Muscle of arm (tissue), 12 donors: ENCODE measurements around the gene LRRC2. TPM values are rescaled to one million over a fixed set of nuclear protein-coding genes. Genes with fewer than 3 reads are reported as not detected.
"Not testable (repeated sequence)": the region's sequence is repeated elsewhere in the genome, so short reads cannot be mapped to it uniquely, and the experiment has no call there.

Source experiments
- DNase-seq: peaks from one replicate; pipeline ENCODE4 v3.0.0-alpha.2; 2013
- polyA plus RNA-seq, 12 donors: library from polyadenylated mRNA; unstranded; fragments of 120-200 nt; gene quantifications; one replicate each; pipeline ENCODE4 v1.2.1, GENCODE V29; 2013; ENCODE audit not compliant: insufficient read length in 12 of 12

Gene LRRC2
- polyA plus RNA-seq, 12 donors, result 2.2 to 6.6 (median 4.2) TPM; not detected in 1

DNA sequence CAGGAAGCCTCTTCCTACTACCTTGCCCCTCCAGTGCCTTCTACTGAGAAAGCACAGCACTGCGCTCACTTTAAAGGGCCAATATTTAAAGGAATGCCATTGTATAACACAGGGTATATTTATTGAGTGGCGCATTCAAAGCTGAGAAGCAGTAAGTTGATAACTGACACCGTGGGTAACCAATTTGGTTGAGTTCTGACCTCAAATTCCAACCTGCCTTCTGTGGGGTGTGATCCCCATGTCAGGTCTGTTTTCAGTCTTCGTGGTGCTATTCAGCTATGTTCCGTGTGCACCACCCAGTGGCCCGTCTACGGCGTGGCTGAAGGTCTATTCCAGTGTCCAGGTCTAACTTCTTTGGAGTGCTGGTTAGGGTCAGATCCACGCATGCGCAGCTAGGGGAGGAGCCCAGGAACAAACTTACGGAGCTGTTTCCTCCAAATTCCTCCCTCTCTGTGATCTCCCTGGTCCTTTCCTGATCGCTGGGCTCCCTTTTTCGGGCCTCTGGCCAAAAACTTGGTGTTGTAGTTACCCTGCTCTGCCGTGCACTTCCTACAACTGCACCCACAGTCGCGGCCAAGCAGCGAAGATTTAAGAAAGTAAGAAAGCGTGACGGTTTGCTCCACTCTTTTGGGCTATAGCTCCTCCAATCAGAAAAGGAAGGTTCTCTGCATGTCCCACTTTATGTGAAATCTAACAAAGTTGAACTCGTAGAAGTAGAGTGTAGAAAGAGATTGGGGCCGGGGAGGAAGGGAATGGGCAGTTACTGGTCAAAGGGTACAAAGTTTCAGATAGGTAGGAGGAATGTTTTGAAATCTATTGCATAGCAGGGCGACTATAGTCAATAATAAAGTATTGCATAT is 7.7 kb downstream of the LRRC2 start:
- DNase-seq, result peak; percentile 73

- no peak for DNase-seq
These were observed 8.3 kb downstream of the LRRC2 start for GRCh38 chr3:46557814-46558183.

GRCh38 chr3:46553154-46553553 is 12.9 kb downstream of the LRRC2 start:
- DNase-seq, result no peak

DNA sequence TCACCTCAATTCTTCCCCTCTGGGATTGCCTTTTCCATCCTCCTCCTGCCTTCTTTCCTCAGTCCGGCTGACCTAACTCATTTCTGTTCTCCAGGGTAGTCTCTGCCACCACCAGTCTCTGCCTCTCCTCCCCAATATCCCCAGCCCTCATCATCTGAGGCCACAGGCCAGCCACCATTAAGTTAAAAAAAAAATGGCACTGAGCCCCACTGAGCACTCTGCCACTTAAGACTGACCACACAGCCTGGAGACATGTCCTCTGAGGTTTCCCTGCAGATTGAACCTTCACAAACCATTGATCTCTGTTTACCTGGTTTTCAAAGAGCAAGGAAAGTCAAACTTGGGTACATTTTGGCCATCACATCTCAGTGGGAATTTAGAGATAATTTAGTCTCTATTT is 13.6 kb downstream of the LRRC2 start:
- no peak for DNase-seq

DNA sequence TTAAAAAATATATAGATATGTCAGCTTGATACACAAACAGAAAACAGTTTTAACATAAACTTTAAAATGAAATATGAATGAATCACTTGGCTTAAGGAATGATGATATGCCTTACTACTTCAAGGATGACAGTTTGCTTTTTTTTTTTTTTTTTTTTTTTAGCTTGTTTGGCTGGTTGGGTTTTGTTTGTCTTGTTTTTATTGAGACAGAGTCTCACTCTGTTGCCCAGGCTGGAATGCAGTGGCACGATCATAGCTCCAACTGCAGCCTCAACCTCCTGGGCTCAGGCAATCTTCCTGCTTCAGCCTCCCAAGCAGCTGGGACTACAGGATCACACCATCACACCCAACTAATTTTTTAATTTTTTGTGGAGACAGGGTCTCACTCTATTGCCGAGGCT is 14.5 kb downstream of the LRRC2 start:
- no peak for DNase-seq

- no peak for DNase-seq
These were observed 16.1 kb downstream of the LRRC2 start for GRCh38 chr3:46549989-46550388.

DNA sequence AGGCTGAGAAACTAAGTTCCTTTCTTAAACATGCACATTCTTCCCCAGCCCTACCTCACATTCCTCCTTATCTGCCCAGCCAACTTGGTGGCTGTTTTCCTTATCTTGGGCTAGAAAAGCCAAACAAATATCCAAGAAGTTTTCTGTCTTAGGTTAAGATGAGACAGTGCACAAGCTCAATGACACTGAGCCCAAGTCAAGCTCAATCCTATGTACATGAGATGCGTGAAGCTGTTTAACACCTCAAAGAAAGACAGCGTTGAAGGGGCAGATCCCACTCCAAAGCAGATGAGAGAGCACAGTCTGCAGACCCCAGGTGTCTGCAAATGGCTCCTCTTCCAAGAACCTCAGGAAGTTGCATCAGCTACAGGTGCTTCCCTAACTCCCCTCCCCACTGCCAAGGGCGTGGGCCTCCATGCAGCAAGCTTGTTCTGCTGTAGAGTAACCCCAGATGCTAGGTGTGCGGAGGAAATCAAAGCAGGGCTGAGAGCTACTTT is 16.6 kb downstream of the LRRC2 start:
- DNase-seq, result no peak

- not testable (repeated sequence) for DNase-seq
These were observed 17.5 kb downstream of the LRRC2 start for GRCh38 chr3:46548611-46549010.

DNA sequence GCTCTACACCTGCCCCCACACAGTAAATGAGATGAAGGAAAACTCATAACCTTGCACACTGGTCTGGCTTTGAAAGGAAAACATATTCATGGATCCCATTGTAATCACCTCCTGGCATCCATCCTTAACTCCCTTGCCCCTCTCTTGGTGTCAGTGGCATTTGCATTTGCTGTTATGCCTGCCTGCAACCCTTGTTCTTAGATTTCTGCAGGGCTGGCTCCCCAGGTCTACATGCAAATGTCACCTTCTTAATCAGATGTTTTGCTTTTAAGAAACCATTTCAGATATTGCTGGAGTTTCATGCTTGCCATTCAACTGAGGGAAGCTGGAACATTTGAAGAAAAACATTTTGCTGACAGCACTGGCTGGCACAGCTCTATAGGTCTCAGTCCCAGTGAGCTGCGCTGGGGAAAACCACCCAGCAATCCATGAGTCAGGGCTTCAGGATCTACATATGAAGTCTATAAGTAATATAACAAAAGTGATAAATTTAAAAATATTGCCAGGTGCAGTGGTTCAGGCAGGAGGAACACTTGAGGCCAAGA is 19.1 kb downstream of the LRRC2 start:
- no peak for DNase-seq

- DNase-seq, result no peak
These were observed 20.1 kb downstream of the LRRC2 start for GRCh38 chr3:46545818-46546630.

DNA sequence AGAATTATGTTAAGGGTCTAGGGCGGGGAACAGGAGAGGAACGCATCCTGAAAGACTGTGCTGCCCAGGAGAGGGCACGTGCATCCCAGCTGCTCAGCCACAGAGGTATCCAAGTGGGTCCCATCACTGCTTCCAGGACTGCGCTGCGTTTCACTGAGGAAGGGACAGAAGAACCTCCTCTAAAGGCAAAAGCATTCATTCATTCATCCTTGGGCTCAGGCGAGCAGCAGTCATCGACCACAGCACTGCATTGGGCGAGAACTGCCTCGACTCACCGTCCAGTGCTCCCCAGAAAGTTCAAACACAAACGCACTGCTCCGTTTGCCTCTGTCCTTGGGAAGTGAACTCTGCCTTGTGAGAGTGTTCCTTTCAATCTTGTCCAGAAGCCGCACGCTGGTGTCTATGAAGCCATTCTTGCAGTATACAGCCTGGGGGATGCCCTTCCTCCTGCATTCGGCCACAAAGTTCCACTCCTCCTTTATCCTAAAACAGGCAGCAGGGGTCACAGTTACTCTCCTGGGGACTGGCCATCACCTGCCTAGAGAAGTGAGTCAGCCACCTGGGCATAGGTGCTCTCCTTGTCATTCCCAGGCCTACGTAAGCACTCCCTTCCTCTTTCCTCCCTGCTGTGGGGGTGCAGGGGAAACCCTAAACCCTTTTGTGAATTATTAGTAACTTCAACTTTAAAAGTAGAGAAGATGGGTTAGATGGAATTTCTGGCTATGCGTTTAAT is 21.2 kb downstream of the LRRC2 start:
- DNase-seq, result no peak

DNA sequence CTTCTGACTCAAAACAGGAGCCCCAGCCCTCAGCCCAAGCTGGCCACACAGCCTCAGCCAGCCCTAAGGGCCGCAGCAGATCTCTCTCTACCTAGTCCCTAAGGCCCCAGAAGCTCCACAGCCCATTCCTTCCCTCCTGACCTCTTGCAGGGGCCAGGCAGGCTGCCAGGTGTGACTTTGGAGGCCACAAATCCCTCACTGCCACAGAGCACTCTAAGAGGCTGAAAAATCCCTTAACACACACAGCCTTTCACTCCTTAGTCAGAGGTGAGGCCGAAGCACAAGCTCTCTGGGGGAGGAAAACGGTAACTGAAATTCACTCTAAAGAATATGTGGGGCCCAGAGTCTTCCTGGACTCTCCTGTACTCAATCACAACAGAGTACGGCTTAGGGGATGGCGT is 23.3 kb downstream of the LRRC2 start:
- no peak for DNase-seq

GRCh38 chr3:46542344-46542743 is 23.8 kb downstream of the LRRC2 start:
- DNase-seq, result no peak

- no peak for DNase-seq
These were observed 24.3 kb downstream of the LRRC2 start for GRCh38 chr3:46541835-46542234.

DNA sequence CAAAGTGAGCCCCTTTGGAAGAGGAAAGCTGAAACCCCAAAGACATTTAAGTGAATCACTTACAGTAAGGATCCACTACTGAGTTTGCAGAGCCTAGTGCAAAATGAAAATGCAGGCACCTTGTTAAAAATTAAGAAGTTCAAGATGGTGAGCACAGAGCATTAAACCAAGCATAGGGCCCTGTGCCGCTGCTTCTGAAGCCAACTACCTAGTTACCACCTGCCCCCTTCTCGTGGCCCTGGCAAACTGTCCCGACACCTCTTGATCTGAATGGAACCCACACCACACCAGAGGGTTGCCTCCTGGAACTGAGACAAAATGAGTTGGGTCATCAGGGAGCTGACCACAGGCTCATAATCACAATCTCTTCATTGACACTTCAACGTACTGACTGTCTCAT is 25.6 kb downstream of the LRRC2 start:
- no peak for DNase-seq

DNA sequence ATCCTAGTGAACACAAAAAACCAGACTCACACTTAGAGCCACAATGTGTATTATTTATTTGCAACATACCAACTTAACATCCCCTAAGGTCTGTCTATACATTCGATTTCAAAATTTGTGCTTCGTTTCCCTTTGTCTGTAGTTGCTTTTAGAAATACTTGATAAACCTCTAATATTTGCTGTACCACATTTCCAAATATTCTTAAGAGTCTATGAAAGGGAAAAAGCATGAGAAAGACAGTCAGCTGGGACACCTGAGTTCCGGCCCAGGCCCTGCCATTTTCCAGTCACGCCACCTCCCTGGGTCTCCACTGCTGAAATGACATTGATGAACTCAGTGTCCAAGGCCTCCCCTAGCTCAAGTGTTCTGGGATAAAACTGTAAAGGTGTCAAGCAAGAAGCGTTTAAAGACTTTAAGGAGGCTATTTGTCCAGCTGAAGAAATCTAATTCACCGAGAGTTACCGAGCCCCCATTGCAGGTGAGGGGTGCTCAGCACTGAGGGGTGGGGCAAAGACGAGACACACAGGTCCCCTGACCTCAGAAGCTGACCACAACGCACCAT is 26.6 kb downstream of the LRRC2 start:
- no peak for DNase-seq

GRCh38 chr3:46538803-46539442 is 27.2 kb downstream of the LRRC2 start:
- peak; percentile 38 for DNase-seq

- DNase-seq, result not testable (repeated sequence)
These were observed 27.7 kb downstream of the LRRC2 start for GRCh38 chr3:46538425-46538802.

DNA sequence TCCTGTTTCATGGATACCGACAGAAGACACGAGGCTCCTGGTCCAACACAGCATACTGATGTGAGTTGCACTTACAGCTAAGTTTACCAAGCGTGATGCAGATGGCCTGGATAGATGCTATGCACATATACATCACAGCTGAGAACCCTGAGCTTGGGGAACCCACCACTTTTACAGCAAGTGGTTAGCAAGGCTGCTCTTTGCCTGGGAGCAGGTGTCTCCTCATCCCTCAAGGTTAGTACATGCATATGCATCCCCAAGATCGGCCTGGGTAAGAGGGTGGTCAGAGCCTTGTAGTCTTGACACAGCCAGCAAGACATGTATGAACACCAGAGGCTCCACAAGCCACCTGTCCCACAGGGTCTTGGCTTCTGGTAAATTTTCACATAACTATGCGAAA is 28.3 kb downstream of the LRRC2 start:
- no peak for DNase-seq

GRCh38 chr3:46537316-46537715 is 28.8 kb downstream of the LRRC2 start:
- DNase-seq, result no peak

GRCh38 chr3:46536758-46537157 is 29.3 kb downstream of the LRRC2 start:
- DNase-seq, result no peak
